HG02678 (cell line): ENCODE measurements around the gene NCL.
"Not testable (repeated sequence)": the region's sequence is repeated elsewhere in the genome, so short reads cannot be mapped to it uniquely, and the experiment has no call there.

Source experiments
- ATAC-seq: cut with Tn5 transposase; IDR thresholded peaks from one replicate; pipeline ENCODE4 v1.9.1; 2021; ENCODE audit warnings: mild to moderate bottlenecking, moderate library complexity; ENCODE audit not compliant: unreplicated experiment

The NCL gene

GRCh38 chr2:231467613-231468530 is 3.6 kb upstream of the NCL start:
- ATAC-seq: no peak

GRCh38 chr2:231467016-231467545 is 2.8 kb upstream of the NCL start:
- no peak for ATAC-seq

DNA sequence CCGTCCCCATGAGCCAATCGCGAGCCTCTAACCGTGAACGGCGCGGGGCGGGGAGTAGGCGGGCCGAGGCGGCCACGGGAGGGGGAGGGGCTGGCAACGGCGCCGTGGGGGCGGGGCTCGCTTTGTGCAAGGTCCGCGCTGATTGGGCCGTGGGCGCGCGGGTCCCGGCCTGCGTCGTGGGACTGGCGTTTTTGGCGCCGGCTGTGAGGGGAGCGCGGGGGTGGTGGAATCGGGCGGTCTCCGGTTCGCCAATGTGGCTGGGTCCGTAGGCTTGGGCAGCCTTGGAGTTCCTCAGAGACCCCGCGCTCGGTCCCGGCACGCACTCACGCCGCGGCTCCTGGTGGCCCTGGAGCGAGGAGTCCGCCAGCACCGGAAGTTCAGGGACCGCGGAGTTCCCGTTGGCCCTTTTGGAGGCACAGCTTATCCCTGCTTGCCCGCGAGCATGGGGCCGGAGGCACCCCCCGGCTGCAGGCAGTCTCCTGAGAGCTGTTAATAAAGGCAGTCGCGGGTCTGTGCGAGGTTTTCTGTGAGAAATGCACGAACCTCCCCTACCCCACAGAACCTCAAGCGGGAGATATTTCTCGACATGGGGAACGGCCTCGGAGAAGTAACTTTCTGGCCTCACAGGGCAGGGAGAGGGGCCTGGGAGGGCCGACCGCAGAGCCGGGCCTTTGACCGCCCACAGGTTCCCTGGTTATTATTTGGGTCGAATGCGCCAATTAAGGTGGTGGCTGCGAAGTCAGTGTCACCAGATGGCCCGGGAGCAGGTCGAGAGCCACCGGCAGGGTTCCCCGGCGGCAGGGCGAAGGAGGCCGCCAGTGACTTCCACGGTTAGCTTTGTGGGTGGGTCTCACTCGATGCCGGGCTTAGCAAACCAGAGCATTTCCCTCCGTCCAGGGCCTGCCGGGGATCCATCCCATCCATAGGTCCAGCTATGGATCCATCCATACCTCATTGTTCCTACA is 574 bp upstream of the NCL start:
- ATAC-seq: peak; percentile 24

- no peak for ATAC-seq
Observed at GRCh38 chr2:231462729-231463465, 1.4 kb downstream of the NCL start.

GRCh38 chr2:231461516-231461971 is 2.7 kb downstream of the NCL start:
- ATAC-seq: no peak

DNA sequence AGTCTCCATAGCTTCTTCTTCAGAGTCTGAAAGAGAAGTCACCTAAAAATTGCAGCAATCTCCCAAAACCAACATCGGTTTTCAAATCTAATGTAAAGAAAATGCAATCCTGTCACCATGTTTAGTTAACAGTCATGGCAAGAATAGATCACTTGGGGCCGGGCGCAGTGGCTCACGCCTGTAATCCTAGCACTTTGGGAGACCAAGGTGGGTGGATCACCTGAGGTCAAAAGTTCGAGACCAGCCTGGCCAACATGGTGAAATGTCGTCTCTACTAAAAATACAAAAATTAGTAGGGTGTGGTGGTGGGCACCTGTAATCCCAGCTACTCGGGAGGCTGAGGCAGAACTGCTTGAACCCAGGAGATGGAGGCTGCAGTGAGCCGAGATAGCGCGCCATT is 3.4 kb downstream of the NCL start:
- not testable (repeated sequence) for ATAC-seq

DNA sequence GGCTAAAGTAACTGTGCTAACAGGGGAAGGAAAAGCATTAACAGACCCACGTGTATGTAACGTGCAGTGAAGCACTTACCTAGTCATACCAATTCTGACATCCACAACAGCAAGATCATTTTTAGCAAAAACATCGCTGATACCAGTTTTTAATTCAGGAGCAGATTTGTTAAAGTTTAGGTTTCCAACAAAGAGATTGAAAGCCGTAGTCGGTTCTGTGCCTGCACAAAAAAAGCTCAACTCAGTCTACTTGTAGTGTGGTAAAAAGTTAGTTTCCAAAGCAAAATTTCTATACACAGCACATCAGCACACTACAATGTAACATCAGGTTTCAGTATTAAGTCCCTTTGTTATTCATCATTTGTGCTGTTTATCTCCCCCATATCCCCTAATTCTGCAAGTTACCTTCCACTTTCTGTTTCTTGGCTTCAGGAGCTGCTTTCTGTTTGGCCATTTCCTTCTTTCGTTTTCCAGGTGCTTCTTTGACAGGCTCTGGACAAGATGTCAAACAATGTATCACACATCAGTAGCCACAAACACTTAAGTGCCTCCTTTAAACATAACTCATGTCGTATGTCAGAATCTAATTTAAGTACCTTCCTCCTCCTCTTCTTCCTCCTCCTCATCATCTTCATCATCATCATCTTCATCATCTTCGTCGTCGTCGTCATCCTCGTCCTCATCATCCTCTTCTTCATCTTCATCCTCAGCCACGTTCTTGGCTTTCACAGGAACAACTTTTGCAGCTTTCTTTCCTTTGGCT is 4.0 kb downstream of the NCL start:
- ATAC-seq: no peak

GRCh38 chr2:231458368-231458767 is 5.9 kb downstream of the NCL start:
- no peak for ATAC-seq

- no peak for ATAC-seq
Observed at GRCh38 chr2:231457101-231457500, 7.2 kb downstream of the NCL start.

DNA sequence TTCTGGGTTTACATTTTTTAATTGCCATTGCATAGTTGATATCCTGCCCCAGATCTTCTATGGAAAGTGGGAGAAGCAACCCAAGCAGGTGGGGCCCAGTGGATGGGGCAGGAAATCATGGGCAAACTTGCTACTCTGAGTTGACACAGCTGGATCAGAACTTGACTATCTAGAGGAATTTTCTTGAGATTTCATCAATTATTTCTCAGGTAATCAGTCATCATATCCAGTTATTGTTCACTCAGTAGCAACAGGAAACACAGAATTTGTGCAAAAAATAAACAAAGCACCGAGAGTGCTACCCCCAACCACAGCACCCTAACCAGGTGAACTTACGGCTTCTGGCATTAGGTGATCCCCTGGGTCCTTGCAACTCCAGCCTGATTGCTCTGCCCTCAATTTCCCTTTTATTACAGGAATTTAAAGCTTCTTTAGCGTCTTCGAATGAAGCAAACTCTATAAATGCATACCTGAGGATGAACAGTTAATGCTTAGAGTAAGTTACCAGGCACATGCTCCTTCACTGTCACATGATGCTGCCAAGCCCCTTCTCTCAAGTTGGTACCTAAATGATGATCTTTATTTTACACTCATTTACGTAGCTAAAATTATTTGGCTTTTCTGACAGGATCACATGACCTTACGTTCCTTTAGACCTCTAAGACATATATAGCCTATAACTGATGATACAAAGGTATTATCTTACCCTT is 7.8 kb downstream of the NCL start:
- ATAC-seq: no peak

DNA sequence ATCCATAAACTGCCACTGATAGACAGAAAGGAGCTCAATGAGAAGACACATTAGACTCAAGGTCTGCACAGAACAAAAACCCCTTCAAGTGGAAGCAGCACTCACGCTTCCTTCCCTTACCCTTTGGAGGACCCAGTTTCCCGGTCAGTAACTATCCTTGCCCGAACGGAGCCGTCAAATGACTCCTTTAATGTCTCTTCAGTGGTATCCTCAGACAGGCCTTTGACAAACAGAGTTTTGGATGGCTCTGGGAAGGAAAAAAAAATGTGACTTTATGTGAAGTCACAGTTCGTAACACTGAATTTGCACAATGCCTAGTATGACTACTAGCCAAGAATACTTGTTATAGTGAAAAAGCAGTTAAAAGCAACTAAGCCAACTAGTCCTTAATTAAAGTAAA is 8.4 kb downstream of the NCL start:
- ATAC-seq: no peak

GRCh38 chr2:231455222-231455621 is 9.1 kb downstream of the NCL start:
- no peak for ATAC-seq

DNA sequence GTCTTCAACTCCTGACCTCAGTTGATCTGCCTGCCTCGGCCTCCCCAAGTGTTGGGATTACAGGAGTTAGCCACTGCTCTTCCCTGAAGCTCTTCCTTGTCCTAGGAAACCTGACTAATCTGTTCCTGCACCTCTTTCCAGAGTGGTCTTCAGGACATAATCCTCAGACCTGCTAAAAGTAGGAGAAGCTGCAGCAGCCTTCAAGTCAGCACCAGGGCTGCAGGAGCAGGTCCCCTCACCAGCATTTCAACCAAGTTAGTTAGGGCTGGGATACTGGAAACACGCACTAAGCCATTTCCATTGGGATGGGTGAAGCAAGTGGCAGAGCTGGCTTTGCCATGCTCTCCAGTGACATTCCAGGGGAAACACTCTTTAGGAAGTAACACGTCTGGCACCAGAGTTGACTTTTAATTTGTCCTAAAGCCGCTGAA is 9.9 kb downstream of the NCL start:
- ATAC-seq: no peak

- ATAC-seq: no peak
Observed at GRCh38 chr2:231452799-231453508, 11.3 kb downstream of the NCL start.

GRCh38 chr2:231450548-231450989 is 13.7 kb downstream of the NCL start:
- ATAC-seq: no peak

DNA sequence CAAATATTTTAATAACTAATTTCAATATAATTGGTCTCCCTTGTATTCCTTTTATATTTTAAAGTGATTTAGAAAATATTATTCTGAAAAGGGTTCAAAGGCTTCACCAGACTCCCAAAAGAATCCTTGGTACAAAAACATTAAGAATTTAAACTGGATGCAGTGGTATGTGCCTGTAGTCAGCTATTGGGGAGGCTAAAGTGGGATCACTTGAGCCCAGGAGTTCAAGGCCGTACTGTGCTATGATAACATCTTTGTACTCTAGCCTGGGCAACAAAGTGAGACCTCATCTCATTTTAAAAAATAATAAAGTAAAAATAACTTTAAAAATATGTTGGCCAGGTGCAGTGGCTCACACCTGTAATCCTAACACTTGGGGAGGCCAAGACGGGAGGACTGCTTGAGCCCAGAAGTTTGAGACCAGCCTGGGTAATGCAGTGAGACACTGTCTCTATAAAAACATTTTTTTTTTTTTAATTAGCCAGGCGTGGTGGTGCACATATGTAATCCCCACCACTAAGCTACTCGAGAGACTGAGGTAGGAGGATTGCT is 14.7 kb downstream of the NCL start:
- no peak for ATAC-seq

DNA sequence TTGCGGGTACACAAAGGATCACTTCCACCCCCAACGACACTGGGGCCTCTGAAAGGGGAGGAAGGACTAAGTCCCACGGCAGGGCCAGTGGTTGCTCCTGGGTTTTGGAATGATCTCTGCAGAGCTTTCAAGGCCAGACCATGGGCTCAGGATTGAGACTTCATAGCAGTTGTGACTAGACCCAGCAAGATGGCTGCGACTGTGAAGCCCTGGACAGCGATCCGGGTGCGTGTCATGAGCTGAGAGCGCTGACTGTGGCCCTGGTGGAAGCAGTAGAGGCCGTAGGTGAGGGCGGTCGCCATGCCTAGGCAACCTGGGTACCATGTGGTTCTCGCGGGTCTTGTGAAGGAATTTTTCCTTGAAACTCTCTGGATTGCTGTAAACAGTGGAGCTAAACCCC is 27.3 kb downstream of the NCL start:
- no peak for ATAC-seq

DNA sequence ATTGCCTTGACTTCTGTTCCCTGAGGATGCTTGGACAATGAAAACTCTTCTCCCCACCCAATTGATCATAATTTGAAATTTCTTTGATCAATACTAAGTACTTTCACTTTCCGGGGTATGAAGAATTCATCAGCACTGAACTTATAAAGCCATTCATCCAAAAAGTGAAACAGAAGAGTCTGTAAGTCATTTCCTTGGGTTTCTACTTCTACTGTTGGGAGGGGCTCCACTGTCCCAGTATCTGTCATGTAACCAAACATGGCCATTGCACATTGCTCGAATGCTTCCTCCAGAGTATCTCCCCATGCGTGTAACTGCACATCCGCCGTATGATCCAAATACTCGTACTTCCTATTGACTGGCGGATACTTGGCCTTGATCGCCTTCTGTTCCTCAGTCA is 30.3 kb downstream of the NCL start:
- no peak for ATAC-seq
